Measurements from ENCODE around the gene C6orf52.

C6orf52 gene

GRCh38 chr6:10659699-10660348 lies 34.6 kb downstream of the C6orf52 start:
- CTCF ChIA-PET: interaction anchor here (0.9 to 1.6 kb wide), 5 partner anchors 9 to 149 kb away, joined by 3 to 5 read pairs (median 4); no protein-coding TSS in a partner anchor
- DNase-seq (ENCODE audit: extremely low spot score): no peak
- TF ChIP-seq CTCF (IDR thresholded peaks at IDR 0.05; ENCODE audit: control extremely low read depth, extremely low read depth, low read depth, missing control alignments): no peak
- POLR2A ChIA-PET: no interaction called here

GRCh38 chr6:10658910-10659698 lies 35.3 kb downstream of the C6orf52 start:
- DNase-seq (ENCODE audit: extremely low spot score): no peak
- ChIA-PET CTCF (interaction anchor here (0.9 to 1.6 kb wide), 5 partner anchors 10 to 148 kb away, joined by 3 to 5 read pairs (median 4); no protein-coding TSS in a partner anchor), POLR2A (no interaction called here)
- TF ChIP-seq CTCF (IDR thresholded peaks at IDR 0.05; ENCODE audit: control extremely low read depth, extremely low read depth, low read depth, missing control alignments): no peak

DNA sequence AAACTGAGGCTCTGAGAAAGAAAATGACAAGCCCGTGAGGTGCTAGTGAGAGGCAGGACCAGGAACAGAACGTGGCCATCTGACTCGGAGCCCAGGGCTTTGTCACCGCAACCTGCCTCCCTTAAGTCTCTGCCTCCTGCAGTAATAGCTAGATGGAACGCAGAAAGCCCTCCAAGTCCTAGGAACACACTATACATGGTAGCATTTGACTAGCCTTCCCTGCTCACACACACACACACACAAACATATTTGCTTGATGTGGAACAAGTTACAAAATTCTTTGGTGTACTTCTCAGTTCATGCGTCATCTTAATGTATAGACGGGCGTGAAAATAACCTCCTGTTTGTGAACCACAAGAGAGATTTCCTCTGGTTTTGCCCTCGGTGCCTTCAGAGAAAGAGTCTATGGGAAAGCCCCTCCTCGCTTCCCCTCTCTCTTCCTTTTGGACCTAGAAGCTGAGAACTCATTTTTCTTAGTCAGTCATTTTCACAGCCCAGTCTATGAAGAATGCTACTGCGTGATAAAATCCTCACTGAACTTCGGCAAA lies 38.8 kb downstream of the C6orf52 start:
- POLR2A ChIA-PET: no interaction called here
- peak; percentile 27 for DNase-seq (ENCODE audit: extremely low spot score)
- CTCF ChIA-PET: no interaction called here
- TF ChIP-seq CTCF (IDR thresholded peaks at IDR 0.05; ENCODE audit: control extremely low read depth, extremely low read depth, low read depth, missing control alignments): no peak

- TF ChIP-seq CTCF (IDR thresholded peaks at IDR 0.05; ENCODE audit: control extremely low read depth, extremely low read depth, low read depth, missing control alignments): no peak
- no peak for DNase-seq (ENCODE audit: extremely low spot score)
- CTCF ChIA-PET: interaction anchor here (1.1 to 1.4 kb wide), 3 partner anchors 9 to 134 kb away, joined by 3 read pairs; no protein-coding TSS in a partner anchor
- POLR2A ChIA-PET: no interaction called here
Measured at GRCh38 chr6:10644225-10644624, 50.2 kb downstream of the C6orf52 start.

GRCh38 chr6:10643201-10643651 lies 51.2 kb downstream of the C6orf52 start:
- CTCF ChIA-PET: interaction anchor here (1.3 kb wide), 1 partner anchor 12 kb away, joined by 3 read pairs; no protein-coding TSS in a partner anchor

More at GRCh38 chr6:10643201-10643651, 51.2 kb downstream of the C6orf52 start:
- POLR2A ChIA-PET: no interaction called here
- DNase-seq (ENCODE audit: extremely low spot score): peak; percentile 27
- TF ChIP-seq CTCF (IDR thresholded peaks at IDR 0.05; ENCODE audit: control extremely low read depth, extremely low read depth, low read depth, missing control alignments): no peak
